Neural cell (in vitro differentiated cells): Measurements from ENCODE around the gene HIVEP3. TPM values are rescaled to one million over a fixed set of nuclear protein-coding genes. Genes with fewer than 3 reads are reported as not detected.

ENCODE experiments used
- H2AFZ ChIP-seq: fragments of 200-600, 300-800 bp; sonication (generic), shearing (Covaris generic); 2 replicates; pipeline ENCODE4 v1.6.0; 2014; ENCODE audit warnings: low read depth, mild to moderate bottlenecking, antibody characterized with exemption, low read length, moderate library complexity
- H3F3A ChIP-seq: fragments of 200-600 bp; shearing (Covaris generic); 2 replicates; pipeline ENCODE4 v1.6.1; 2016; ENCODE audit warnings: mild to moderate bottlenecking, moderate library complexity, mixed read lengths, antibody characterized with exemption, low read length; ENCODE audit not compliant: insufficient read depth, poor library complexity, severe bottlenecking
- H3K27ac ChIP-seq: fragments of 200-600, 300-800 bp; sonication (generic), shearing (Covaris generic); 2 replicates; pipeline ENCODE4 v1.5.1; 2014; ENCODE audit warnings: mild to moderate bottlenecking, low read length, moderate library complexity
- H3K27me3 ChIP-seq: fragments of 300-800, 200-600 bp; sonication (generic), shearing (Covaris generic); 2 replicates; pipeline ENCODE4 v1.6.0; 2014; ENCODE audit warnings: mild to moderate bottlenecking, low read depth, low read length, moderate library complexity; ENCODE audit not compliant: insufficient read depth
- H3K36me3 ChIP-seq: fragments of 300-800, 200-600 bp; sonication (generic), shearing (Covaris generic); 2 replicates; pipeline ENCODE4 v1.5.1; 2014; ENCODE audit warnings: mild to moderate bottlenecking, antibody characterized with exemption, low read length, moderate library complexity; ENCODE audit not compliant: insufficient read depth
- H3K4me2 ChIP-seq: fragments of 300-800, 200-600 bp; sonication (generic), shearing (Covaris generic); 2 replicates; pipeline ENCODE4 v1.6.0; 2014; ENCODE audit warnings: mild to moderate bottlenecking, low read length
- H3K4me3 ChIP-seq: fragments of 300-800, 200-600 bp; sonication (generic), shearing (Covaris generic); 2 replicates; pipeline ENCODE4 v1.5.1; 2014; ENCODE audit warnings: mild to moderate bottlenecking, low read length, moderate library complexity
- H3K79me2 ChIP-seq: fragments of 200-600 bp; shearing (Covaris generic); replicated peaks from 2 replicates; pipeline ENCODE4 v1.6.0; 2014; ENCODE audit warnings: mild to moderate bottlenecking, low read length, moderate library complexity; ENCODE audit not compliant: insufficient read depth
- H3K9ac ChIP-seq: fragments of 300-800, 200-600 bp; sonication (generic), shearing (Covaris generic); 2 replicates; pipeline ENCODE4 v1.6.1; 2016; ENCODE audit warnings: mild to moderate bottlenecking, low read length, mixed read lengths
- H3K9me2 ChIP-seq: fragments of 200-600 bp; shearing (Covaris generic); 2 replicates; pipeline ENCODE4 v1.6.1; 2016; ENCODE audit warnings: mild to moderate bottlenecking, low read length, mixed read lengths; ENCODE audit not compliant: insufficient read depth
- H3K9me3 ChIP-seq: fragments of 200-600, 300-800 bp; sonication (generic), shearing (Covaris generic); 2 replicates; pipeline ENCODE4 v1.6.1; 2016; ENCODE audit warnings: mild to moderate bottlenecking, mixed run types, low read length, moderate library complexity, mixed read lengths
- H4K20me1 ChIP-seq: fragments of 200-600 bp; shearing (Covaris generic); 2 replicates; pipeline ENCODE4 v1.6.1; 2016; ENCODE audit warnings: mild to moderate bottlenecking, mixed run types; ENCODE audit not compliant: insufficient read depth
- CTCF ChIP-seq: fragments of 450-650 bp; IDR thresholded peaks from 2 replicates; pipeline ENCODE4 v1.5.1; 2014; ENCODE audit warnings: antibody characterized with exemption, mild to moderate bottlenecking, moderate library complexity; ENCODE audit not compliant: poor library complexity, severe bottlenecking
- EP300 ChIP-seq: fragments of 450-650 bp; conservative IDR thresholded peaks from 2 replicates; pipeline ENCODE4 v1.6.1; 2014; ENCODE audit warnings: antibody characterized with exemption, mild to moderate bottlenecking, moderate library complexity; ENCODE audit not compliant: poor library complexity, severe bottlenecking
- EZH2 ChIP-seq: fragments of 200-600, 300-800 bp; shearing (Covaris generic), sonication (generic); IDR thresholded peaks from 2 replicates; pipeline ENCODE4 v1.6.1; 2014; ENCODE audit warnings: antibody characterized with exemption, low read length, borderline replicate concordance, mild to moderate bottlenecking; ENCODE audit not compliant: insufficient read depth, poor library complexity, severe bottlenecking
- MXI1 ChIP-seq: fragments of 450-650 bp; conservative IDR thresholded peaks from 2 replicates; pipeline ENCODE4 v1.6.1; 2014; ENCODE audit warnings: antibody characterized with exemption, mild to moderate bottlenecking; ENCODE audit not compliant: poor library complexity, severe bottlenecking
- POLR2AphosphoS5 ChIP-seq: IDR thresholded peaks from 2 replicates; pipeline ENCODE4 v1.6.1; 2012
- RAD21 ChIP-seq: fragments of 450-650 bp; conservative IDR thresholded peaks from 2 replicates; pipeline ENCODE4 v1.6.1; 2014; ENCODE audit warnings: antibody characterized with exemption, mild to moderate bottlenecking, moderate library complexity
- REST ChIP-seq: IDR thresholded peaks from 2 replicates; pipeline ENCODE4 v1.6.1; 2012; ENCODE audit warnings: borderline replicate concordance
- SMC3 ChIP-seq: fragments of 450-650 bp; conservative IDR thresholded peaks from 2 replicates; pipeline ENCODE4 v1.6.1; 2014; ENCODE audit warnings: antibody characterized with exemption, mild to moderate bottlenecking, moderate library complexity; ENCODE audit not compliant: poor library complexity
- TAF1 ChIP-seq: IDR thresholded peaks from 2 replicates; pipeline ENCODE4 v1.6.1; 2012; ENCODE audit warnings: low read depth
- polyA plus RNA-seq: library from polyadenylated mRNA; depleted of rRNA; stranded (reverse); fragments of >200 nt; gene quantifications from 2 replicates; pipeline ENCODE4 v1.2.3, GENCODE V29; 2014

Gene HIVEP3
- polyA plus RNA-seq, 1 donor from 2014 or later, result 2.6 TPM

DNA sequence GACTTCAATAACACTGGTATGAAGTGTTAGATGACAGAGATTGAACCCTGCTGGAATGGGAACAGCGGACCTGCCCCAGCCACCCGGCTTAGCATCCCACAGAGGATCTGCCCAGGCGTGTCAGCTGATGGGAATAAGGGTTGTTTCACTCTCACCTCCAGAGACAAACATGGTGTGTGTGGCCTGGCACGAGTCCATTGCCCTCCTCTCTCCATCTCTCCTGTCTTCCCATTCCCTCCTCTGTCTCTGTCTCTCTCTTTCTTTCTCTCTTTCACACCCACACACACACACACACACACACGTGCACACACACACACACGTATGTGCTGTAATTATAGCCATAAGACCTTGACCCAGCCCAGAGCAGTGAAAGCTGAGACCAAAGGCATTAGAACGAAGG is 200.2 kb downstream of the HIVEP3 start:
- Histone ChIP-seq H3K79me2 (no peaks in the 10 kb centered on the region), H3K9me2 (no peaks in the 10 kb centered on the region), H3K9me3 (no peaks in the 10 kb centered on the region), H3K36me3 (no peaks in the 10 kb centered on the region), H3K4me3 (no peak overlapping the region), H2AFZ (no peak overlapping the region), H3K27me3 (no peaks in the 10 kb centered on the region), H3K4me2 (no peak overlapping the region), H3K27ac (no peak overlapping the region), H3F3A (no peaks in the 10 kb centered on the region), H4K20me1 (no peaks in the 10 kb centered on the region), H3K9ac (no peak overlapping the region)
- TF ChIP-seq EZH2, result no peak
- TF ChIP-seq CTCF, result no peak
- TF ChIP-seq POLR2AphosphoS5, result no peak
- no peak for TF ChIP-seq REST
- no peak for TF ChIP-seq RAD21
- no peak for TF ChIP-seq EP300
- no peak for TF ChIP-seq SMC3
- TF ChIP-seq MXI1, result no peak
- no peak for TF ChIP-seq TAF1

DNA sequence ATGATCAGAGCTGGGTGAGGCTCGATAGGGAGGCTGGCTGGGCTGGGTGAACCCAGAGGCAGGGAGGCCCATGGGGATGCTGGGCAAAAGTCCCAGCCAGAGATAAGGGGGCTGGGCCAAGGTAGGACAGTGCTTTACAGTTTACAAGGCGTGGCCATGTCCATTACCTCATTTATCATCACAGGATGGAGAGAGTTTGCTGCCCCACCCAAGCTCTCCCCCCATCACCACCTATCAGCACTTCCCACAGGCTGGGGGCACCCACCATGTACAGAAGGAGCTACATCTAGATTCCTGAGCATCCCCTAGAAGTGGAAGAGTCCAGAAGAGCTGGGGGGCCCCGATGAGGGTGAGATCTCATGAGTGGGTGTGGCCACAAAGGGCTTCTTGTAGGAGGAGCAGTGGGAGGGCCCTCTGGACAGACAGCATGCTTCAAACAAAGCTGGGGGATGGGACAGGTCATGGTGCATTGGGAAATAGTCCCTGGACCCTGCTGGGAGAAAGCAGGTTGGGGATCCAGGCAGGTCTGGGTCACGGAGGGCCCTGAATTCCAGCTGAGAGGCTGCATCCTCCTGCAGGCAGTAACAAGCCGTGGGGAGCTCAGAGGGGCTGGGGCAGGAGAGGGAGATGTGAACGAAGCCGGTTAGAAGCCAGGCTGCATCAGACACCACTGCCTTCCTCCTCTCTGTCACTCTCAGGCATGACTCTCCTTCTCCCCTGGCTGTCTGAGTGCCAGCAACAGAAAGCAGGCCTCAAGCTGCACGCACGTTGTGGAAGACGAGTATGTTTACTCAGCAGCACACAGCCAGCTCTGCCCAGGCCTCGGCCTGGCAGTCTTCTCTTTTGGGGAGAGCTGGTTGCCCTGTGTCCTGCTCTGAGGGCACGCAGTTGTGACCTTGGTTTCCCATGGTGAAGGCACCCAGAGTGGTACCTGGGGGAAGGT is 202.3 kb downstream of the HIVEP3 start:
- Histone ChIP-seq H3K9me3 (no peaks in the 10 kb centered on the region), H3K36me3 (no peaks in the 10 kb centered on the region), H4K20me1 (no peaks in the 10 kb centered on the region), H3K27ac (no peak overlapping the region), H3K9me2 (no peaks in the 10 kb centered on the region), H3K4me3 (no peak overlapping the region), H2AFZ (no peak overlapping the region), H3K4me2 (no peak overlapping the region), H3K27me3 (no peaks in the 10 kb centered on the region), H3K9ac (no peak overlapping the region), H3F3A (no peaks in the 10 kb centered on the region), H3K79me2 (no peaks in the 10 kb centered on the region)
- TF ChIP-seq REST (no peak), CTCF (no peak), RAD21 (no peak), EZH2 (no peak), POLR2AphosphoS5 (no peak), EP300 (no peak), SMC3 (no peak), TAF1 (no peak), MXI1 (no peak)
